SU-DHL-6 (cell line): Measurements from ENCODE around the gene TMCC1.
"Not testable (repeated sequence)": the region's sequence is repeated elsewhere in the genome, so short reads cannot be mapped to it uniquely, and the experiment has no call there.

Experiments
- H2AFZ ChIP-seq: fragments of 200-600 bp; sonication (generic); 2 replicates; pipeline ENCODE4 v1.6.1; 2014; ENCODE audit warnings: low read depth, mild to moderate bottlenecking, moderate library complexity, mixed read lengths, antibody characterized with exemption, low read length; ENCODE audit not compliant: severe bottlenecking
- H3F3A ChIP-seq: fragments of 200-600 bp; shearing (Covaris generic); 2 replicates; pipeline ENCODE4 v1.6.0; 2016; ENCODE audit warnings: antibody characterized with exemption, mild to moderate bottlenecking; ENCODE audit not compliant: insufficient read depth
- H3K27ac ChIP-seq: fragments of 200-600 bp; sonication (generic); 2 replicates; pipeline ENCODE4 v1.5.1; 2016; ENCODE audit warnings: low read depth, mild to moderate bottlenecking, low read length, moderate library complexity, mixed read lengths
- H3K27me3 ChIP-seq: fragments of 200-600 bp; sonication (generic), shearing (Covaris generic); 2 replicates; pipeline ENCODE4 v1.6.0; 2014; ENCODE audit warnings: mild to moderate bottlenecking, low read length
- H3K36me3 ChIP-seq: fragments of 200-600 bp; sonication (generic); 2 replicates; pipeline ENCODE4 v1.6.1; 2014; ENCODE audit warnings: mild to moderate bottlenecking, low read length, mixed read lengths
- H3K4me2 ChIP-seq: fragments of 300-600, 200-600 bp; shearing (Covaris generic), sonication (generic); 2 replicates; pipeline ENCODE4 v1.6.0; 2014; ENCODE audit warnings: low read length, low read depth, mild to moderate bottlenecking; ENCODE audit not compliant: poor library complexity, severe bottlenecking
- H3K4me3 ChIP-seq: fragments of 200-600 bp; sonication (generic); 2 replicates; pipeline ENCODE4 v1.5.1; 2014; ENCODE audit warnings: antibody characterized with exemption, low read length, mild to moderate bottlenecking, mixed read lengths; ENCODE audit not compliant: insufficient read depth, poor library complexity, severe bottlenecking
- H3K79me2 ChIP-seq: fragments of 200-600 bp; sonication (generic); 2 replicates; pipeline ENCODE4 v1.6.1; 2014; ENCODE audit warnings: mild to moderate bottlenecking, low read length, moderate library complexity; ENCODE audit not compliant: insufficient read depth
- H3K9ac ChIP-seq: fragments of 200-600 bp; sonication (generic); 2 replicates; pipeline ENCODE4 v1.7.0; 2014; ENCODE audit warnings: mild to moderate bottlenecking, low read length
- H3K9me2 ChIP-seq: fragments of 200-600 bp; sonication (generic); replicated peaks from 2 replicates; pipeline ENCODE4 v1.6.1; 2014; ENCODE audit warnings: low read length; ENCODE audit not compliant: insufficient read depth
- H3K9me3 ChIP-seq: fragments of 200-600 bp; sonication (generic); 2 replicates; pipeline ENCODE4 v1.6.1; 2014; ENCODE audit warnings: low read length, mixed read lengths; ENCODE audit not compliant: insufficient read depth
- H4K20me1 ChIP-seq: fragments of 200-600 bp; sonication (generic); 2 replicates; pipeline ENCODE4 v1.6.1; 2014; ENCODE audit warnings: low read depth, mild to moderate bottlenecking, antibody characterized with exemption, low read length, moderate library complexity, mixed read lengths
- CTCF ChIP-seq: fragments of 200-600 bp; sonication (generic); IDR thresholded peaks from one replicate; pipeline ENCODE4 v1.5.1; 2017; ENCODE audit warnings: antibody characterized with exemption, mild to moderate bottlenecking, low read length, moderate library complexity; ENCODE audit not compliant: insufficient read depth, poor library complexity, severe bottlenecking
- EZH2phosphoT487 ChIP-seq: fragments of 200-600 bp; sonication (generic), shearing (Covaris generic); conservative IDR thresholded peaks from 2 replicates; pipeline ENCODE4 v1.6.1; 2018; ENCODE audit warnings: mild to moderate bottlenecking, antibody characterized with exemption, low read length, moderate library complexity, mixed read lengths

The TMCC1 gene

GRCh38 chr3:129878355-129878754, 15.2 kb downstream of the TMCC1 start:
- Histone ChIP-seq H3K79me2 (peaks cover 37% of the 10 kb centered on the region), H3K27ac (no peak overlapping the region), H3K27me3 (no peaks in the 10 kb centered on the region), H3K9me2 (no peaks in the 10 kb centered on the region), H3F3A (no peaks in the 10 kb centered on the region; the same call in 1 of the 2 replicates), H3K9me3 (no peaks in the 10 kb centered on the region), H3K4me2 (no peak overlapping the region), H3K9ac (no peak overlapping the region), H3K4me3 (no peak overlapping the region), H4K20me1 (no peaks in the 10 kb centered on the region), H2AFZ (no peak overlapping the region), H3K36me3 (peaks cover 8% of the 10 kb centered on the region; the same call in 1 of the 2 replicates)
- TF ChIP-seq CTCF, result no peak
- TF ChIP-seq EZH2phosphoT487, result no peak

- H3F3A ChIP-seq, H3K4me2 ChIP-seq, H3K9ac ChIP-seq, H3K9me2 ChIP-seq, H3K36me3 ChIP-seq, H3K27ac ChIP-seq, H3K27me3 ChIP-seq, H4K20me1 ChIP-seq, H2AFZ ChIP-seq, H3K4me3 ChIP-seq, H3K9me3 ChIP-seq: not testable (repeated sequence)
- peaks cover 23% of the 10 kb centered on the region for H3K79me2 ChIP-seq
Observed at GRCh38 chr3:129874479-129874878, 19.0 kb downstream of the TMCC1 start.

GRCh38 chr3:129868912-129869311, 24.6 kb downstream of the TMCC1 start:
- Histone ChIP-seq H3K27me3 (no peaks in the 10 kb centered on the region), H3K4me3 (no peak overlapping the region), H3K27ac (no peak overlapping the region), H4K20me1 (no peaks in the 10 kb centered on the region), H3K4me2 (no peak overlapping the region), H3K9me3 (no peaks in the 10 kb centered on the region), H3K9ac (no peak overlapping the region), H3K79me2 (peaks cover 29% of the 10 kb centered on the region; the same call in 1 of the 2 replicates), H3F3A (no peaks in the 10 kb centered on the region), H3K9me2 (no peaks in the 10 kb centered on the region), H2AFZ (no peak overlapping the region), H3K36me3 (peaks cover 5% of the 10 kb centered on the region)
- TF ChIP-seq CTCF (no peak), EZH2phosphoT487 (no peak)

GRCh38 chr3:129867506-129868124, 25.9 kb downstream of the TMCC1 start:
- Histone ChIP-seq H2AFZ (no peak overlapping the region), H3K79me2 (peaks cover 32% of the 10 kb centered on the region), H3F3A (no peaks in the 10 kb centered on the region), H3K9me2 (no peaks in the 10 kb centered on the region), H3K27me3 (no peaks in the 10 kb centered on the region), H3K27ac (no peak overlapping the region), H3K9ac (no peak overlapping the region), H4K20me1 (no peaks in the 10 kb centered on the region), H3K36me3 (peaks cover 3% of the 10 kb centered on the region; the same call in 1 of the 2 replicates), H3K4me3 (no peak overlapping the region), H3K9me3 (no peaks in the 10 kb centered on the region), H3K4me2 (no peak overlapping the region)
- TF ChIP-seq EZH2phosphoT487 (no peak), CTCF (no peak)
